GM19438 (cell line): ENCODE results near the gene PLEKHA6.
"Not testable (repeated sequence)": the region's sequence is repeated elsewhere in the genome, so short reads cannot be mapped to it uniquely, and the experiment has no call there.

Experiments
- ATAC-seq: cut with Tn5 transposase; IDR thresholded peaks from one replicate; pipeline ENCODE4 v1.9.1; 2021; ENCODE audit warnings: low read depth; ENCODE audit not compliant: unreplicated experiment

Gene PLEKHA6

GRCh38 chr1:204338997-204339396 lies 20.7 kb downstream of the PLEKHA6 start:
- ATAC-seq = no peak

- no peak for ATAC-seq
Measured at GRCh38 chr1:204338360-204338759, 21.4 kb downstream of the PLEKHA6 start.

GRCh38 chr1:204337583-204337982 lies 22.1 kb downstream of the PLEKHA6 start:
- ATAC-seq = no peak

GRCh38 chr1:204337036-204337429 lies 22.7 kb downstream of the PLEKHA6 start:
- no peak for ATAC-seq

GRCh38 chr1:204336421-204337035 lies 23.2 kb downstream of the PLEKHA6 start:
- no peak for ATAC-seq

- ATAC-seq = no peak
Measured at GRCh38 chr1:204335533-204335932, 24.2 kb downstream of the PLEKHA6 start.

- no peak for ATAC-seq
Measured at GRCh38 chr1:204335085-204335484, 24.6 kb downstream of the PLEKHA6 start.

GRCh38 chr1:204334455-204334854 lies 25.3 kb downstream of the PLEKHA6 start:
- ATAC-seq = no peak

GRCh38 chr1:204333427-204333826 lies 26.3 kb downstream of the PLEKHA6 start:
- ATAC-seq = no peak

GRCh38 chr1:204331847-204332487 lies 27.8 kb downstream of the PLEKHA6 start:
- no peak for ATAC-seq

GRCh38 chr1:204331275-204331674 lies 28.5 kb downstream of the PLEKHA6 start:
- no peak for ATAC-seq

GRCh38 chr1:204327870-204328269 lies 31.9 kb downstream of the PLEKHA6 start:
- ATAC-seq = not testable (repeated sequence)

- ATAC-seq = no peak
Measured at GRCh38 chr1:204327359-204327758, 32.4 kb downstream of the PLEKHA6 start.

- no peak for ATAC-seq
Measured at GRCh38 chr1:204326771-204327300, 32.9 kb downstream of the PLEKHA6 start.

- no peak for ATAC-seq
Measured at GRCh38 chr1:204325944-204326343, 33.8 kb downstream of the PLEKHA6 start.

- ATAC-seq = no peak
Measured at GRCh38 chr1:204323887-204324286, 35.8 kb downstream of the PLEKHA6 start.

GRCh38 chr1:204322339-204322868 lies 37.3 kb downstream of the PLEKHA6 start:
- ATAC-seq = no peak

GRCh38 chr1:204321665-204322064 lies 38.1 kb downstream of the PLEKHA6 start:
- no peak for ATAC-seq

- ATAC-seq = no peak
Measured at GRCh38 chr1:204321051-204321450, 38.7 kb downstream of the PLEKHA6 start.

GRCh38 chr1:204320382-204320804 lies 39.3 kb downstream of the PLEKHA6 start:
- no peak for ATAC-seq

GRCh38 chr1:204319462-204319861 lies 40.3 kb downstream of the PLEKHA6 start:
- ATAC-seq = no peak

GRCh38 chr1:204319027-204319426 lies 40.7 kb downstream of the PLEKHA6 start:
- no peak for ATAC-seq
